Measurements from ENCODE around the gene ARHGAP42.

The ARHGAP42 gene

GRCh38 chr11:100780470-100780869 is 93.4 kb downstream of the ARHGAP42 start:
- in situ Hi-C loops (cut with MboI; ENCODE audit: low pct_unique_long_range_greater_than_20kb, low sequenced_read_pairs, unreplicated experiment): no loop called here
- TF ChIP-seq, protein P1, sequence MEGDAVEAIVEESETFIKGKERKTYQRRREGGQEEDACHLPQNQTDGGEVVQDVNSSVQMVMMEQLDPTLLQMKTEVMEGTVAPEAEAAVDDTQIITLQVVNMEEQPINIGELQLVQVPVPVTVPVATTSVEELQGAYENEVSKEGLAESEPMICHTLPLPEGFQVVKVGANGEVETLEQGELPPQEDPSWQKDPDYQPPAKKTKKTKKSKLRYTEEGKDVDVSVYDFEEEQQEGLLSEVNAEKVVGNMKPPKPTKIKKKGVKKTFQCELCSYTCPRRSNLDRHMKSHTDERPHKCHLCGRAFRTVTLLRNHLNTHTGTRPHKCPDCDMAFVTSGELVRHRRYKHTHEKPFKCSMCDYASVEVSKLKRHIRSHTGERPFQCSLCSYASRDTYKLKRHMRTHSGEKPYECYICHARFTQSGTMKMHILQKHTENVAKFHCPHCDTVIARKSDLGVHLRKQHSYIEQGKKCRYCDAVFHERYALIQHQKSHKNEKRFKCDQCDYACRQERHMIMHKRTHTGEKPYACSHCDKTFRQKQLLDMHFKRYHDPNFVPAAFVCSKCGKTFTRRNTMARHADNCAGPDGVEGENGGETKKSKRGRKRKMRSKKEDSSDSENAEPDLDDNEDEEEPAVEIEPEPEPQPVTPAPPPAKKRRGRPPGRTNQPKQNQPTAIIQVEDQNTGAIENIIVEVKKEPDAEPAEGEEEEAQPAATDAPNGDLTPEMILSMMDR (IDR thresholded peaks at IDR 0.05; ENCODE audit: extremely low read depth, insufficient read depth, missing control alignments): no peak
- DNase-seq (ENCODE audit: low spot score): no peak

GRCh38 chr11:100785148-100785983 is 98.3 kb downstream of the ARHGAP42 start:
- DNase-seq (ENCODE audit: low spot score): no peak
- in situ Hi-C loops (cut with MboI; ENCODE audit: low pct_unique_long_range_greater_than_20kb, low sequenced_read_pairs, unreplicated experiment): no loop called here
- TF ChIP-seq, protein P1 (IDR thresholded peaks at IDR 0.05; ENCODE audit: extremely low read depth, insufficient read depth, missing control alignments): no peak

DNA sequence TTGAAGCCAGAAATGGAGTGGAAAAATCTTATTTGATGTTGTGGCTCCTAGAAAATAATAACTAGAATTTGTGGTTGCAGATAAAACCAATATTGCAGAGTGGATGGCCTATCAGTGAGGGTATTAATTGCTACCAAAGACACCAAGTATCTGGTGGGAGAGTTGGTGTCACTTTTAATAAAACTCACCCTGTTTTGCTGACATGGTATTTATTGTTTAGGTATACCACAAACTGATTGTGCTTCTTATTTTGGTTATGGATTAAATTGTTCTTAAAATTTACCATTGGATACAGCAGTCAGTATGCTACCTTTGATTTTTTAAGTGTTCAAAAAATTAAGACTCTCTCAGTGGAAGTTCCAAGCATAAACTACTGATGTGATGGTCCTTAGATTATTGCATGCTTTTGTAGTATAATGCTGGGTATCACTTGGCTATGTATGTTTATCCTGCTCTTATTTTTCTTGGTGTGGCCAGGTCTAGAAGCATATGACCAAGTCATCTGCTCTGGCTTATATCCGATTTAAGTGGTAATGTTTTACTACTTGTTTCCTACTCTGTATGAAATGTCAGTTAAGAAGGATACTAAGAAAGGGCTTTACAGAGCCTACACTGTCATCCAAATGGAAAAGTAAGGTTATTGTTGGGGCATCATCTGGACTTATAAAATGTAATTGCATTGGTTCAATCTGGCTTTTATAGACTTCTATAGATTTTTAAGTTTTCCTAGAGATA is 101.6 kb downstream of the ARHGAP42 start:
- in situ Hi-C loops (cut with MboI; ENCODE audit: low pct_unique_long_range_greater_than_20kb, low sequenced_read_pairs, unreplicated experiment): no loop called here

DNA sequence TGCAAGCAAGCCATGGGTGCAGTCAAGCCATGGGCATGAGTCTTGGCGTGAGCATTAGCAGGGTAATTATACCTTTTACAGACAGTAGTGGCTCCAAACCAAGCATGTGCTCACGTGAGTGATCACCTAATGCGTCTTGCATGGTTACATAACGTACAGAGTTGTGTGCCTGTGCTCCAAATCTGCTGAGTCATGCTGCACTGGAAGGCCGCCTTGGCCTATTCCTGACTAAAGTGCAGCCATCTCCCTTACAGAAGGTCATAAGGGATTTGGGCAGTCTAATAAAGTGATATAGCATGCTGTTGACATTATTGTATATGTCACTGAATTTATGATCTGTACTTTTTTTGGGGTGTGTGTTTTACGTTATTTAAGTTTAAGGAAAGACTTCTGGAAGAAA is 102.4 kb downstream of the ARHGAP42 start:
- in situ Hi-C loops (cut with MboI; ENCODE audit: low pct_unique_long_range_greater_than_20kb, low sequenced_read_pairs, unreplicated experiment): no loop called here
- no peak for DNase-seq (ENCODE audit: low spot score)
- TF ChIP-seq, protein P1 (IDR thresholded peaks at IDR 0.05; ENCODE audit: extremely low read depth, insufficient read depth, missing control alignments): no peak

More for the DNA sequence above, 101.6 kb downstream of the ARHGAP42 start:
- TF ChIP-seq, protein P1 (IDR thresholded peaks at IDR 0.05; ENCODE audit: extremely low read depth, insufficient read depth, missing control alignments): no peak
- no peak for DNase-seq (ENCODE audit: low spot score)

DNA sequence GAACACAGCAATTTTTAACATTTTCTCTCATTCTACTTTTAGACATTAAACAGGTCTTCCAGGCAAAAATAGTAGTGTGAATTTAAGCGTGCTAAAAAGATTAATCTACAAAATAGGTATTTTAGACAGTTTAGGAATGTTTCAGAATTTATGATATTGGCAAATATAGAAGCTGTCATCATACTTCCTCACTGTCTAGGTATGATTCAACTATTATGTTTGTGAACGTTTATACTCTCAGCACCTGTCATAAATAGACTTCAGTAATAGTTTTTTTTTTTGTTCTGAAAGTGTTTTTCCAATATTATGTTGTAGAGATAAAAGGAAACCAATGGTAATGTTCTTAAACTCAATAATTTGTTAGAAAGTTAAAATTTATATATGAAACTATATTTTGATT is 103.0 kb downstream of the ARHGAP42 start:
- TF ChIP-seq, protein P1 (IDR thresholded peaks at IDR 0.05; ENCODE audit: extremely low read depth, insufficient read depth, missing control alignments): no peak
- DNase-seq (ENCODE audit: low spot score): no peak
- in situ Hi-C loops (cut with MboI; ENCODE audit: low pct_unique_long_range_greater_than_20kb, low sequenced_read_pairs, unreplicated experiment): no loop called here

- TF ChIP-seq, protein P1 (IDR thresholded peaks at IDR 0.05; ENCODE audit: extremely low read depth, insufficient read depth, missing control alignments): no peak
- in situ Hi-C loops (cut with MboI; ENCODE audit: low pct_unique_long_range_greater_than_20kb, low sequenced_read_pairs, unreplicated experiment): no loop called here
- DNase-seq (ENCODE audit: low spot score): no peak
Observed at GRCh38 chr11:100791103-100791502, 104.0 kb downstream of the ARHGAP42 start.
